ENCODE results near the gene FAM217A. TPM values are rescaled to one million over a fixed set of nuclear protein-coding genes. Genes with fewer than 3 reads are reported as not detected.

FAM217A gene
- total RNA-seq, 2 experiments from 2014 or later: not detected

Other genes with a start within 250 kb of the FAM217A start
- gene FAM50B, start 229.8 kb downstream of the FAM217A start, total RNA-seq: 1 to 10 TPM; 7.6 to 8.6 TPM
- gene ECI2, start 56.4 kb upstream of the FAM217A start, total RNA-seq: 10 to 100 TPM; 41.1 to 42.0 TPM

Measured in activated CD8-positive, alpha-beta T cell treated with anti-CD3 and anti-CD28 coated beads, Interleukin-2, amount 10 ng/mL, durations not matched to agents 7 days and 5 days (primary cell).